ENCODE measurements around the gene SPTAN1. TPM values are rescaled to one million over a fixed set of nuclear protein-coding genes. Genes with fewer than 3 reads are reported as not detected.
"Not testable (repeated sequence)": the region's sequence is repeated elsewhere in the genome, so short reads cannot be mapped to it uniquely, and the experiment has no call there.

Gene SPTAN1
- total and polyA plus RNA-seq, 9 donors: 120 to 301 (median 261) TPM

DNA sequence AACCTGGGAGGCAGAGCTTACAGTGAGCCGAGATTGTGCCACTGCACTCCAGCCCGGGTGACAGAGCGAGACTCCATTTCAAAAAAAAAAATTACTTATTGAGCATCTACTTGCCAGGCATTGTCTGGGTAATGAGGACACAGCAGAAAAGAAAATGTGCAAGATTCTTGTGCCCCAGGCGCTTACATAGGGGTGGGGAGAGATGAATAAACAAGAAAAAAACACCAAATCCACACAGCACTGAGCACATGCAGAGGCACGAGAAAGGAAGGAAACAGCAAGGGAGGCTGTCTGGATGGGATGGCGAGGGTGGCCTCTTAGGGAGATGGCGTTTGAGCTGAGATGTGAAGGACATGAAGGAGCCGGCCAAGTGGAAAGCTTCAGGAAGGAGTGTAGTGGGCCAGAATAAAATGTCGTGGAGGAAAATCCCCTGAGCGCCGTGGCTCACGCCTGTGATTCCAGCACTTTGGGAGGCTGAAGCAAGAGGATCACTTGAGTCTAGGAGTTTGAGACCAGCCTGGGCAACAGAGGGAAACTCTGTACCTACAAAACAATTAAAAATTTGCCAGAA is 90.4 kb downstream of the SPTAN1 start:
- Histone ChIP-seq H3K36me3 (no peaks in the 10 kb centered on the region), H3K27me3 (no peaks in the 10 kb centered on the region), H3K27ac (no peak overlapping the region), H3K4me1 (ENCODE audit: insufficient read depth) (no peaks in the 10 kb centered on the region), H3K4me3 (no peak overlapping the region), H3K9me3 (no peaks in the 10 kb centered on the region)
- 81 to 85% (median 83%) methylated on average over 12 of the region's 12 CpGs for WGBS, 3 donors
- TF ChIP-seq POLR2A (IDR thresholded peaks at IDR 0.05) (no peak), EP300 (IDR thresholded peaks at IDR 0.05) (no peak), CTCF (IDR thresholded peaks at IDR 0.05) (no peak)
- intact Hi-C loops (cut with DNase I): no loop called here
- no peak for DNase-seq

GRCh38 chr9:128643519-128644300 is 91.3 kb downstream of the SPTAN1 start:
- Histone ChIP-seq H3K27me3 (no peaks in the 10 kb centered on the region), H3K27ac (no peak overlapping the region), H3K36me3 (no peaks in the 10 kb centered on the region), H3K4me1 (ENCODE audit: insufficient read depth) (no peaks in the 10 kb centered on the region), H3K9me3 (no peaks in the 10 kb centered on the region), H3K4me3 (no peak overlapping the region)
- DNase-seq: no peak
- intact Hi-C loops (cut with DNase I): no loop called here
- TF ChIP-seq CTCF (IDR thresholded peaks at IDR 0.05) (no peak), POLR2A (IDR thresholded peaks at IDR 0.05) (no peak), EP300 (IDR thresholded peaks at IDR 0.05) (no peak)
- 65 to 70% (median 68%) methylated on average over 12 of the region's 12 CpGs for WGBS, 3 donors

DNA sequence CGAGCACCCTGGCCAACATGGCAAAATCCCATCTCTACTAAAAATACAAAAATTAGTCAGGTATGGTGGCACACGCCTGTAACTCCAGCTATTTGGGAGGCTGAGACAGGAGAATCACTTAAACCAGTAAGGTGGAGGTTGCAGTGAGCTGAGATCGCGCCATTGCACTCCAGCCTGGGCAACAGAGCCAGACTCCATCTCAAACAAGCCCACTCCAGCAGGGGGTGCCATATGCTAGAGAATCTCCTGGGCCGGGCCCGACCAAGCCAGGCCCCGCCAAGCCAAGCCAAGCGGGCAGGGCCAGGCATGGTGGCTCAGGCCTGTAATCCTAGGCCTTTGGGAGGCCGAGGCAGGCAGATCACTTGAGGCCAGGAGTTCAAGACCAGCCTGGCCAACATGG is 95.8 kb downstream of the SPTAN1 start:
- H3K9me3 ChIP-seq; H3K4me3 ChIP-seq; H3K27ac ChIP-seq; DNase-seq; intact Hi-C loops (cut with DNase I); H3K36me3 ChIP-seq; H3K27me3 ChIP-seq; H3K4me1 ChIP-seq (ENCODE audit: insufficient read depth): not testable (repeated sequence)
- 91 to 96% (median 93%) methylated on average over 9 of the region's 9 CpGs for WGBS, 3 donors

DNA sequence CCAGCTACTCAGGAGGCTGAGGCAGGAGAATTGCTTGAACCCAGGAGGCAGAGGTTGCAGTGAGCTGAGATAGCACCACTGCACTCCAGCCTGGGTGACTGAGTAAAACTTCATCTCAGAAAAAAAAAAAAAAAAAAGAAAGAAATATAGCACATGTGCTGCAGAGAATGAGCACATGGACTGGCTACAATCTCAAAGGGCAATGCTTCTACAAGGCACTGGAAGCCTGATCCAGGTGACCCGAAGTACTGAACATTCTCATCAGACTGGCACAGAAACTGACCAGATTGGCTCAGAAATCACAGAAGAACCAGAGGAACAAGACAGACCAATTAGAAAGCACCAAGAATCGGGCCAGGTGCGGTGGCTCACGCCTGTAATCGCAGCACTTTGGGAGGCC is 99.4 kb downstream of the SPTAN1 start:
- TF ChIP-seq POLR2A (IDR thresholded peaks at IDR 0.05) (no peak), EP300 (IDR thresholded peaks at IDR 0.05) (no peak), CTCF (IDR thresholded peaks at IDR 0.05) (no peak)
- Histone ChIP-seq H3K27ac (no peak overlapping the region), H3K4me3 (no peak overlapping the region), H3K4me1 (ENCODE audit: insufficient read depth) (no peaks in the 10 kb centered on the region), H3K36me3 (no peaks in the 10 kb centered on the region), H3K27me3 (no peaks in the 10 kb centered on the region), H3K9me3 (no peaks in the 10 kb centered on the region)
- WGBS, 3 donors: 94 to 97% (median 94%) methylated on average over 5 of the region's 5 CpGs
- intact Hi-C loops (cut with DNase I): no loop called here
- DNase-seq: no peak

DNA sequence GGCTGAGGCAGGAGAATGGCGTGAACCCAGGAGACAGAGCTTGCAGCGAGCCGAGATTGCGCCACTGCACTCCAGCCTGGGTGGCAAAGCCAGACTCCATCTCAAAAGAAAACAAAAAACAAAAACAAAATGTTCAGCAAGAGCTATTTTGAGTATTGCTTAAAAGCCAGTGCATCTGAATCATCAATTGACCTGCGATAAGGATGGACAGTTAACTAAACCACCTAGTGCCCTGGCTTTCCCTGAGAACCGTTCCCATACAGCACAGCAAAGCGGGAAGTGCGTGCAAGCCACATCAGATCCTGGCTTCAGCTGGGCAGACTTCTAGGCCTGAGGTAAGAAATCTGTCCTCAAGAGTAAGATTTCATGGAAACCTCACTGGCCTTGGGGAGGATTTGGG is 101.5 kb downstream of the SPTAN1 start:
- Histone ChIP-seq H3K9me3 (no peaks in the 10 kb centered on the region), H3K27ac (no peak overlapping the region), H3K4me1 (ENCODE audit: insufficient read depth) (no peaks in the 10 kb centered on the region), H3K27me3 (no peaks in the 10 kb centered on the region), H3K4me3 (no peak overlapping the region), H3K36me3 (no peaks in the 10 kb centered on the region)
- TF ChIP-seq EP300 (IDR thresholded peaks at IDR 0.05) (no peak), CTCF (IDR thresholded peaks at IDR 0.05) (no peak), POLR2A (IDR thresholded peaks at IDR 0.05) (no peak)
- intact Hi-C loops (cut with DNase I): no loop called here
- no peak for DNase-seq
- 92 to 96% (median 93%) methylated on average over 8 of the region's 8 CpGs for WGBS, 3 donors
